GM19455 (cell line): Measurements from ENCODE around the gene PRKN.

Source experiments
- ATAC-seq: cut with Tn5 transposase; IDR thresholded peaks from one replicate; pipeline ENCODE4 v1.9.1; 2021; ENCODE audit not compliant: unreplicated experiment

Gene PRKN

GRCh38 chr6:162151021-162151665, 576.4 kb downstream of the PRKN start:
- no peak for ATAC-seq

GRCh38 chr6:162150295-162150694, 577.3 kb downstream of the PRKN start:
- no peak for ATAC-seq

- ATAC-seq: no peak
Observed at GRCh38 chr6:162149786-162150185, 577.8 kb downstream of the PRKN start.

- ATAC-seq: no peak
Observed at GRCh38 chr6:162147805-162148204, 579.8 kb downstream of the PRKN start.

GRCh38 chr6:162147281-162147680, 580.3 kb downstream of the PRKN start:
- ATAC-seq: no peak

- no peak for ATAC-seq
Observed at GRCh38 chr6:162140251-162140852, 587.2 kb downstream of the PRKN start.

- no peak for ATAC-seq
Observed at GRCh38 chr6:162125659-162126058, 601.9 kb downstream of the PRKN start.

GRCh38 chr6:162124710-162125435, 602.7 kb downstream of the PRKN start:
- ATAC-seq: no peak

- no peak for ATAC-seq
Observed at GRCh38 chr6:162123797-162124196, 603.8 kb downstream of the PRKN start.

GRCh38 chr6:162119341-162119740, 608.2 kb downstream of the PRKN start:
- no peak for ATAC-seq

GRCh38 chr6:162118706-162119105, 608.9 kb downstream of the PRKN start:
- ATAC-seq: no peak

- ATAC-seq: no peak
Observed at GRCh38 chr6:162116902-162117525, 610.6 kb downstream of the PRKN start.

- no peak for ATAC-seq
Observed at GRCh38 chr6:162109480-162110050, 618.0 kb downstream of the PRKN start.

GRCh38 chr6:162108041-162108440, 619.5 kb downstream of the PRKN start:
- no peak for ATAC-seq

- no peak for ATAC-seq
Observed at GRCh38 chr6:162100096-162100495, 627.5 kb downstream of the PRKN start.

GRCh38 chr6:162099685-162100084, 627.9 kb downstream of the PRKN start:
- ATAC-seq: no peak

GRCh38 chr6:162092816-162093502, 634.6 kb downstream of the PRKN start:
- no peak for ATAC-seq

- no peak for ATAC-seq
Observed at GRCh38 chr6:162090734-162091133, 636.8 kb downstream of the PRKN start.

- ATAC-seq: no peak
Observed at GRCh38 chr6:162088091-162088490, 639.5 kb downstream of the PRKN start.

GRCh38 chr6:162085561-162085960, 642.0 kb downstream of the PRKN start:
- no peak for ATAC-seq

GRCh38 chr6:162082520-162082919, 645.0 kb downstream of the PRKN start:
- ATAC-seq: no peak
